Endothelial cell of umbilical vein (primary cell): ENCODE results near the gene PEX7. TPM values are rescaled to one million over a fixed set of nuclear protein-coding genes. Genes with fewer than 3 reads are reported as not detected.

Experiments
- BruUV-seq: library from RNA; stranded (reverse); fragments of 400-500 nt; replicated peaks from 2 replicates; lab custom pipeline; 2021; lab: Mats Ljungman, UMichigan
- CTCF ChIA-PET: fragments of 300-600, 350-600 bp; sonication (Branson Sonifier 250); formaldehyde crosslinking; loops from one replicate; lab custom pipeline; 2021; ENCODE audit warnings: antibody characterized with exemption, inconsistent platforms; lab: Charles Lee
- POLR2A ChIA-PET: fragments of 300-600, 350-600 bp; sonication (Branson Sonifier 250); formaldehyde crosslinking; loops from one replicate; lab custom pipeline; 2021; ENCODE audit warnings: antibody characterized with exemption, inconsistent platforms; lab: Charles Lee
- DNase-seq: peaks from one replicate; pipeline ENCODE4 v3.0.0-alpha.2; 2011; ENCODE audit warnings: low read depth, low spot score
- FAIRE-seq: peaks from 2 replicates; lab custom pipeline; 2011; peaks lifted over from hg19 to GRCh38; lab: Jason Lieb, UNC
- H2AFZ ChIP-seq: 2 replicates; pipeline ENCODE4 v1.6.0; 2012; ENCODE audit warnings: low read depth, low read length, control low read depth, inconsistent platforms
- H3K27ac ChIP-seq: 2 replicates; pipeline ENCODE4 v1.5.1; 2011; ENCODE audit warnings: low read depth, mild to moderate bottlenecking, control low read depth, low read length, moderate library complexity; ENCODE audit not compliant: insufficient read depth
- H3K27me3 ChIP-seq, 2 experiments: 2 replicates each; pipeline versions ENCODE4 v1.6.0 to v1.6.1; 2011; ENCODE audit warnings: low read length in 2 of 2, mixed read lengths in 1 of 2; ENCODE audit not compliant: control insufficient read depth in 2 of 2, insufficient read depth in 2 of 2
- H3K36me3 ChIP-seq, 2 experiments: 2 replicates in 1 of 2; 3 replicates in 1 of 2; pipeline ENCODE4 v1.5.1; 2011; ENCODE audit warnings: low read length in 2 of 2, mild to moderate bottlenecking in 1 of 2, moderate library complexity in 1 of 2; ENCODE audit not compliant: control insufficient read depth in 2 of 2, insufficient read depth in 2 of 2; ENCODE audit errors: extremely low read depth in 1 of 2
- H3K4me1 ChIP-seq: 3 replicates; pipeline ENCODE4 v1.5.1; 2011; ENCODE audit warnings: mild to moderate bottlenecking, low read length; ENCODE audit not compliant: control insufficient read depth, insufficient read depth; ENCODE audit errors: extremely low read depth
- H3K4me2 ChIP-seq: 2 replicates; pipeline ENCODE4 v1.6.1; 2011; ENCODE audit warnings: low read length, control low read depth, mixed read lengths; ENCODE audit not compliant: insufficient read depth
- H3K4me3 ChIP-seq, 3 experiments: fragments of 200-600 bp in 1 of 3; sonication (generic), shearing (Covaris generic) in 1 of 3; replicated peaks in 1 of 3; 2 replicates each; pipeline ENCODE4 v1.5.1; 2011 to 2016; ENCODE audit warnings: control low read depth in 3 of 3, low read length in 3 of 3, mild to moderate bottlenecking in 2 of 3, inconsistent platforms in 1 of 3, low read depth in 1 of 3, moderate library complexity in 1 of 3; ENCODE audit not compliant: insufficient read depth in 1 of 3
- H3K79me2 ChIP-seq: 2 replicates; pipeline ENCODE4 v1.6.0; 2012; ENCODE audit warnings: low read length, inconsistent platforms; ENCODE audit not compliant: control insufficient read depth, insufficient read depth
- H3K9ac ChIP-seq: replicated peaks from 2 replicates; pipeline ENCODE3; 2011; ENCODE audit warnings: low read length, control low read depth; ENCODE audit not compliant: insufficient read depth; ENCODE audit errors: extremely low read depth
- H3K9me1 ChIP-seq: replicated peaks from 3 replicates; pipeline ENCODE4 v1.6.0; 2011; ENCODE audit warnings: mild to moderate bottlenecking, low read length; ENCODE audit not compliant: control insufficient read depth, insufficient read depth; ENCODE audit errors: extremely low read depth
- H3K9me3 ChIP-seq: replicated peaks from 2 replicates; pipeline ENCODE4 v1.5.1; 2012; ENCODE audit warnings: low read length, inconsistent platforms; ENCODE audit not compliant: control insufficient read depth, insufficient read depth
- H4K20me1 ChIP-seq: replicated peaks from 2 replicates; pipeline ENCODE3; 2011; ENCODE audit warnings: mild to moderate bottlenecking, low read length; ENCODE audit not compliant: control insufficient read depth, insufficient read depth; ENCODE audit errors: extremely low read depth
- CTCF ChIP-seq, 2 donors: IDR thresholded peaks; 1 replicate in 1 of 2; 2 replicates in 1 of 2; pipeline ENCODE4 v1.5.1; 2011; ENCODE audit warnings: low read length in 2 of 2, mild to moderate bottlenecking in 2 of 2, moderate library complexity in 2 of 2, control low read depth in 1 of 2, inconsistent platforms in 1 of 2, low read depth in 1 of 2; ENCODE audit not compliant: insufficient read depth in 1 of 2; ENCODE audit errors: extremely low read depth in 1 of 2
- EZH2 ChIP-seq: IDR thresholded peaks from 2 replicates; pipeline ENCODE4 v1.6.1; 2012; ENCODE audit warnings: borderline replicate concordance, low read depth, mild to moderate bottlenecking, moderate library complexity, low read length, inconsistent platforms; ENCODE audit not compliant: severe bottlenecking
- FOS ChIP-seq: IDR thresholded peaks from 2 replicates; pipeline ENCODE4 v1.6.1; 2011; ENCODE audit warnings: mild to moderate bottlenecking, low read length, moderate library complexity, borderline replicate concordance; ENCODE audit not compliant: insufficient read depth
- GATA2 ChIP-seq: IDR thresholded peaks from 2 replicates; pipeline ENCODE4 v1.7.0; 2011; ENCODE audit warnings: low read depth, mild to moderate bottlenecking, moderate library complexity, mixed read lengths, low read length; ENCODE audit not compliant: insufficient read length, insufficient read depth
- JUN ChIP-seq: IDR thresholded peaks from 2 replicates; pipeline ENCODE4 v1.6.1; 2011; ENCODE audit warnings: borderline replicate concordance, low read depth; ENCODE audit not compliant: insufficient read length, insufficient read depth
- MYC ChIP-seq: IDR thresholded peaks from one replicate; pipeline ENCODE4 v1.6.1; 2011; ENCODE audit warnings: mild to moderate bottlenecking, low read depth, low read length
- POLR2A ChIP-seq: IDR thresholded peaks from 2 replicates; pipeline ENCODE4 v1.6.1; 2012; ENCODE audit warnings: low read depth, mild to moderate bottlenecking, control low read depth, low read length
- POLR2AphosphoS5 ChIP-seq: IDR thresholded peaks from 2 replicates; pipeline ENCODE4 v1.6.1; 2012; ENCODE audit warnings: low read depth, mild to moderate bottlenecking, control low read depth, low read length, moderate library complexity; ENCODE audit not compliant: insufficient read depth
- dilution Hi-C: fragments of 300-500 bp; cut with MboI; formaldehyde crosslinking; loops from one replicate; pipeline ENCODE4 v1.15.0; 2019; ENCODE audit warnings: low sequenced_read_pairs; ENCODE audit not compliant: extremely low pct_ligation_motif_present
- intact Hi-C: fragments of 100-400 bp; cut with micrococcal nuclease; formaldehyde crosslinking; loops from one replicate; pipeline ENCODE4 v1.10.0; 2022
- polyA plus RNA-seq, 4 experiments: library from polyadenylated mRNA; depleted of rRNA in 3 of 4; stranded (reverse) in 3 of 4; unstranded in 1 of 4; fragments of >200 nt; gene quantifications; 2 replicates each; pipeline versions ENCODE4 v1.2.1 to v1.2.3, GENCODE V29; 2011 to 2012; ENCODE audit warnings: missing spikeins in 1 of 4
- total RNA-seq: library from RNA; stranded (reverse); gene quantifications from 2 replicates; pipeline ENCODE4 v1.2.3, GENCODE V29; 2021
- TF ChIP-seq, protein P1 (sequence below): IDR thresholded peaks from 2 replicates; pipeline ENCODE4 v1.6.1; 2011; ENCODE audit not compliant: insufficient read depth, insufficient read length

PEX7 gene
- total and polyA plus RNA-seq, 2 donors (not counting 3 experiments of a cell fraction or from before 2014, with no cell fraction given), result 3.7 to 5.7 TPM

DNA sequence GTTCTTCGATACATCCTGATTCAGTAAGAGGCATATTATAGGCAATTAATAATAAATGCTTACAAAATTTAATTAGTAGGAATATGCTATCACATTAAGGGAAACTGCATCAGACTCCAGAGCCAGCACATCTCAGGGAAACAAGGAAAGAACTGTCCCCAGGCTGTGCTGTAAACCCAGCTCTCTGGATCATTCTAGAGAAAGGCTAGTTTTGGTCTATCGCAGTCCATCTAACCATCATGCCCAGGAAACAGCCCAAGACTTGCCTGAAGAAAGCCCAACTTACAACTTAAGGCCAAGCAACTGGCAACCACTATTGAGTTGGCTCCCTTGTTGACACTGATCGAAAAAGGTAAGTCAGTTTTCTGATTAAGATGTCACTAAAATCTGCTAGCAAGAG is 41.4 kb upstream of the PEX7 start:
- intact Hi-C loops, result loop anchor here (5.0 to 10.0 kb wide), 2 partner anchors 44 to 1286 kb away; partner anchors contain the start of gene AHI1
- TF ChIP-seq JUN (no peak), POLR2A (no peak), CTCF (IDR thresholded peaks at IDR 0.05; ENCODE audit: extremely low read depth in 1 of 2, insufficient read depth in 1 of 2, low read depth in 1 of 2, low read length in 2 of 2) (no peak), EZH2 (no peak), FOS (no peak), MYC (no peak), GATA2 (no peak), POLR2AphosphoS5 (no peak)
- TF ChIP-seq, protein P1, sequence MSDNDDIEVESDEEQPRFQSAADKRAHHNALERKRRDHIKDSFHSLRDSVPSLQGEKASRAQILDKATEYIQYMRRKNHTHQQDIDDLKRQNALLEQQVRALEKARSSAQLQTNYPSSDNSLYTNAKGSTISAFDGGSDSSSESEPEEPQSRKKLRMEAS, result no peak
- Histone ChIP-seq H2AFZ (no peak overlapping the region), H3K9me3 (no peaks in the 10 kb centered on the region), H3K36me3 (no peaks in the 10 kb centered on the region), H3K27me3 (no peaks in the 10 kb centered on the region), H3K4me2 (no peak overlapping the region), H3K79me2 (peaks cover 15% of the 10 kb centered on the region), H3K4me1 (peaks cover 34% of the 10 kb centered on the region), H3K4me3 (no peak overlapping the region), H3K9me1 (no peaks in the 10 kb centered on the region), H3K27ac (no peak overlapping the region), H3K9ac (no peak overlapping the region), H4K20me1 (no peaks in the 10 kb centered on the region)
- ChIA-PET POLR2A (no interaction called here), CTCF (interaction anchor here (1.0 to 1.8 kb wide), 3 partner anchors 11 to 137 kb away, joined by 3 to 7 read pairs (median 4); partner anchors contain the start of gene MAP3K5)
- FAIRE-seq, result no peak
- BruUV-seq, result no TSS peak
- dilution Hi-C loops, result no loop called here
- DNase-seq, result no peak
